ENCODE data around the gene CGRRF1. TPM values are rescaled to one million over a fixed set of nuclear protein-coding genes. Genes with fewer than 3 reads are reported as not detected.

CGRRF1 gene
- total and polyA plus RNA-seq, 7 donors = 14.1 to 41.9 (median 21.6) TPM

DNA sequence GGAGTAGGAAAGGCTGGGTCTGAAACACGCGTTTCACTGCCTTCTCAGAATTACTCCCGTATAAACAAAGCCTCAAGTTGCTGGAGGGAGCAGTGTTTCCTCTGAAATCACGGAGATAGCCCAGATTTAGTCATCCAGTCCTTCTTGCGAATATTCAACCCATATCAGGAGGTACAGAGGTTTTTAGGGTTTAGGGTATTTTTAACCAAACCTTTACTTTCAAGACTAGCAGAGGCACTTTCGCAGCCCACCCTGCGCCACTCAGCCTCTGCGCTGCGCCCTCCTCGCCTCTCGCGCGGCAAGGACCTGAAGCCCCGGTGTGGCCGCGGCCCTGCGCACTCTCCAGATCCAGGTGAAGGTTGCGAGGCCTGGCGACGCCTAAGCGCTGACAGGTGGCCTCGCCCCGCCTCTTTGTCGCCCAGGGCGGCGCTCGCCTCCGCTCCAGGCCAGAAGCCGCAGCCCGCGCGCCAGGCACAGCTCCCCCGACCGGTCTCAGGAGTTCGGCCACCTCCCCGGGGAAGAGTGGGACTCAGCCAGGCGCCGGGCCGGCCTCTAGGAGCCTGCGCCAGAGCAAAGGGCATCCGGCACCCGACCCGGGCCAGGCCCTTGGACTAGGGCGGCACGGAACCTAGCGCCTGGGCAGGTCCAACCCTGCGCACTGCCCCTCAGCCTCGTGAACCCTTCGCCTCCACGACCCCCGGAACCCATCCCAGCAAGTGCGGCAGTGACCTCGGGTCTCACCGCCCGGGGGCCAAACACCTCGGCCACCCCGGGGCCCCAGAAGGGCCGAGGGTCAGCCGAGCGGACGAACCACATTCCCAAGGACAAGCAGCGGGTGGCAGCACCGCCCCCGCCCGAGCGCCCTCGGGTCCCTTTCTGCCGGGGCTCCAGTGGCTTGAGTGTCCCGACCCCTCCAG is 55.4 kb downstream of the CGRRF1 start:
- intact Hi-C loops (cut with DNase I) = loop anchor here (1.0 to 5.0 kb wide), 4 partner anchors 87 to 237 kb away; no protein-coding TSS in a partner anchor
- WGBS, 3 donors = 0 to 2% (median 1%) methylated on average over 63 to 69 of the region's 69 CpGs
- Histone ChIP-seq H3K27ac (peak overlapping the region; percentile 99), H3K4me3 (peak overlapping the region; percentile 86), H3K27me3 (ENCODE audit: insufficient read depth in 3 of 3, low read length in 2 of 3) (no peaks in the 10 kb centered on the region), H3K9me3 (no peaks in the 10 kb centered on the region), H3K36me3 (ENCODE audit: insufficient read depth in 1 of 2, low read depth in 1 of 2) (no peaks in the 10 kb centered on the region), H3K4me1 (peaks cover 28% of the 10 kb centered on the region)
- peak; percentile 75 to 76 (median 76) for ATAC-seq
- TF ChIP-seq, protein P1, sequence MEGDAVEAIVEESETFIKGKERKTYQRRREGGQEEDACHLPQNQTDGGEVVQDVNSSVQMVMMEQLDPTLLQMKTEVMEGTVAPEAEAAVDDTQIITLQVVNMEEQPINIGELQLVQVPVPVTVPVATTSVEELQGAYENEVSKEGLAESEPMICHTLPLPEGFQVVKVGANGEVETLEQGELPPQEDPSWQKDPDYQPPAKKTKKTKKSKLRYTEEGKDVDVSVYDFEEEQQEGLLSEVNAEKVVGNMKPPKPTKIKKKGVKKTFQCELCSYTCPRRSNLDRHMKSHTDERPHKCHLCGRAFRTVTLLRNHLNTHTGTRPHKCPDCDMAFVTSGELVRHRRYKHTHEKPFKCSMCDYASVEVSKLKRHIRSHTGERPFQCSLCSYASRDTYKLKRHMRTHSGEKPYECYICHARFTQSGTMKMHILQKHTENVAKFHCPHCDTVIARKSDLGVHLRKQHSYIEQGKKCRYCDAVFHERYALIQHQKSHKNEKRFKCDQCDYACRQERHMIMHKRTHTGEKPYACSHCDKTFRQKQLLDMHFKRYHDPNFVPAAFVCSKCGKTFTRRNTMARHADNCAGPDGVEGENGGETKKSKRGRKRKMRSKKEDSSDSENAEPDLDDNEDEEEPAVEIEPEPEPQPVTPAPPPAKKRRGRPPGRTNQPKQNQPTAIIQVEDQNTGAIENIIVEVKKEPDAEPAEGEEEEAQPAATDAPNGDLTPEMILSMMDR (IDR thresholded peaks at IDR 0.05) = peak; percentile 27
- peak; percentile 82 to 92 for DNase-seq

- H3K27ac ChIP-seq = peak overlapping the region; percentile 99
- intact Hi-C loops (cut with DNase I) = loop anchor here (1.0 to 5.0 kb wide), 6 partner anchors 86 to 207 kb away; no protein-coding TSS in a partner anchor
- DNase-seq (peak; percentile 96 to 97), ATAC-seq (peak; percentile 74 to 80 (median 76))
- no peaks in the 10 kb centered on the region for H3K9me3 ChIP-seq
- 0 to 1% (median 1%) methylated on average over 33 to 73 of the region's 73 CpGs for WGBS, 3 donors
- TF ChIP-seq, protein P1 (IDR thresholded peaks at IDR 0.05) = no peak
- no peaks in the 10 kb centered on the region for H3K27me3 ChIP-seq (ENCODE audit: insufficient read depth in 3 of 3, low read length in 2 of 3)
- H3K4me3 ChIP-seq = peak overlapping the region; percentile 86
- no peaks in the 10 kb centered on the region for H3K36me3 ChIP-seq (ENCODE audit: insufficient read depth in 1 of 2, low read depth in 1 of 2)
- peaks cover 36% of the 10 kb centered on the region for H3K4me1 ChIP-seq
Measured at GRCh38 chr14:54565785-54566409, 56.2 kb downstream of the CGRRF1 start.

DNA sequence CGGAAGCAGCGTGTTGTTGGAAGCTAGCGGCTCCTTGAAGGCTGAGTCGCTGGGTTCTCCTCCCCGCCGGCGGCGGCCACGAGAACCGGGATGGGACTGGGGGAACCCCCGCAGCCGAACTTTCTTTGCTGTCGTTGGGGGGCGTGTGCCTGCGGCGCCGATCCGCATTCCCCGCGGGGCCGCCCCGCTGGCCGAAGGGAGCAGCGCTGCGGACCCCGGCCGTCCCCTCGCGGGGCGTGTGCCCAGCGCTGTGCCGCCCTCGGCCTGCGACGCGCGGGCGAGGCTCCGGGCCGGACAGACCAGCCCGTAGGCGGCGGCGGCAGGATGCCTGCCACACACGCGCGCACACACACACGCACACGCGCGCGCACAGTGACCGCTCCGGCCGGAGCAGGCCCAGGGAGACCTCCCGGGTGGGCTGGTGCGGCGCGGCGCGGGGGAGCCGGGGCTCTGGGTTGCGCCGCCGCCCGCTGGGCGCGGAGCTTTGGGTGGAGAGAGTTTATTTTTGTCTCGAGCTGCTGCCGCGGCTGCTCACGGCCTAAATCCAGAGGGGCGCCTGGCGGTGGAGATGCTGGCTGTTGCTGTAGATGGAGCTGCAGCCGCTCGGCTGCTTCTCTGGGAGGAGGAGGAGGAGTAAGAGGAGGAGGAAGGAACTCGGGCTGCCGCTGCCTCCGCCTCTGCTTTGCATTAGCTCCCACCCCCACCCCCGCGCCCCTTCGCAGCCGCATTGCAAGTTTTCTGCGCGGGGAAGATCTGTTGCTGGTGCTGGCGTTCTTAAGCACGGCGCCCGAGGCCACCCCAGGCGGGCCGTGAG is 56.9 kb downstream of the CGRRF1 start, which contains the start of gene SAMD4A:
TSS of gene SAMD4A (plus strand) at position 719 of the 814 bp plus-strand sequence. CDS start 789 bp downstream, outside the sequence.
- Histone ChIP-seq H3K4me3 (peak within 1 kb of the TSS; percentile 86), H3K9me3 (no peaks in the 10 kb centered on the region), H3K27me3 (ENCODE audit: insufficient read depth in 3 of 3, low read length in 2 of 3) (no peaks in the 10 kb centered on the region), H3K36me3 (ENCODE audit: insufficient read depth in 1 of 2, low read depth in 1 of 2) (peaks cover 0 to 1% of the 10 kb centered on the region in 2 donors), H3K27ac (peak within 1 kb of the TSS; percentile 99), H3K4me1 (peaks cover 43% of the 10 kb centered on the region)
- ATAC-seq = peak; percentile 33 to 54 (median 44)
- 0 to 1% (median 0%) methylated on average over 60 to 91 of the region's 91 CpGs for WGBS, 3 donors
- intact Hi-C loops (cut with DNase I) = loop anchor here (1.0 to 5.0 kb wide), 5 partner anchors 86 to 206 kb away; no protein-coding TSS in a partner anchor
- peak; percentile 79 to 92 for DNase-seq
- TF ChIP-seq, protein P1 (IDR thresholded peaks at IDR 0.05) = peak; percentile 36

DNA sequence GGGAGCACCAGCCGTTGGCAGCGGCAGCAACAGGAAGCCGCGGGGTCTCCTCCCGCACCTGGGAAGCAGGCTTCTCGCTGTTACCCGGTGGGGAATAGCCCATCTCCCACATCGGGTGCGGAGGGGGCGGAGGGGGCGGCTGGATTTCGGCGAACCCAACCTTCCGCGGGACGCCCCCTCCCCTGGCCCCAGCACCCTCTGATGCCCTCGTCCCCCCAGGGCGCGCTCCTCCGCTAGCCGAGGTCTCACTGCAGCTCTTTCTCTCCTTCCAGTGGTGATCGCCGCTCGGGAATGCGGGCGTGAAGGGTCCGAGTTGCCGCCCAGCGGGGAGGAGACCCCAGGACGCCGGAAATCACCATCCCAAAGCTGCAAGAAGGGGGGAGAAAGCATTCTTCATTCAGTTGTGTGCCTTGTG is 57.5 kb downstream of the CGRRF1 start:
- intact Hi-C loops (cut with DNase I) = loop anchor here (2.0 to 5.0 kb wide), 4 partner anchors 85 to 206 kb away; no protein-coding TSS in a partner anchor
- H3K36me3 ChIP-seq (ENCODE audit: insufficient read depth in 1 of 2, low read depth in 1 of 2) = peaks cover 0 to 4% of the 10 kb centered on the region in 2 donors
- H3K4me1 ChIP-seq = peaks cover 45% of the 10 kb centered on the region
- H3K27me3 ChIP-seq (ENCODE audit: insufficient read depth in 3 of 3, low read length in 2 of 3) = no peaks in the 10 kb centered on the region
- ATAC-seq (no peak), DNase-seq (no peak)
- H3K27ac ChIP-seq = peak overlapping the region; percentile 99
- TF ChIP-seq, protein P1 (IDR thresholded peaks at IDR 0.05) = no peak
- WGBS, 3 donors = 0 to 1% (median 0%) methylated on average over 26 to 31 of the region's 31 CpGs
- H3K4me3 ChIP-seq = peak overlapping the region; percentile 86
- H3K9me3 ChIP-seq = peaks cover 3% of the 10 kb centered on the region

Measured in psoas muscle (tissue), 8 donors.